G401 (cell line): Measurements from ENCODE around the gene SPECC1. TPM values are rescaled to one million over a fixed set of nuclear protein-coding genes. Genes with fewer than 3 reads are reported as not detected.
"Not testable (repeated sequence)": the region's sequence is repeated elsewhere in the genome, so short reads cannot be mapped to it uniquely, and the experiment has no call there.

Source experiments
- DNase-seq: peaks from one replicate; pipeline ENCODE4 v3.0.0-alpha.2; 2015; ENCODE audit warnings: low spot score
- in situ Hi-C: cut with HindIII; loops from 2 replicates; pipeline ENCODE4 v1.10.0; 2016; ENCODE audit warnings: low sequenced_read_pairs, mixed read lengths
- total RNA-seq: library from RNA; depleted of rRNA; stranded (reverse); fragments of >200 nt; shearing (Covaris generic); gene quantifications from 2 replicates; pipeline ENCODE4 v1.2.3, GENCODE V29; 2014; rRNA removed

Gene SPECC1
- total RNA-seq, 1 experiment from 2014 or later: not detected

DNA sequence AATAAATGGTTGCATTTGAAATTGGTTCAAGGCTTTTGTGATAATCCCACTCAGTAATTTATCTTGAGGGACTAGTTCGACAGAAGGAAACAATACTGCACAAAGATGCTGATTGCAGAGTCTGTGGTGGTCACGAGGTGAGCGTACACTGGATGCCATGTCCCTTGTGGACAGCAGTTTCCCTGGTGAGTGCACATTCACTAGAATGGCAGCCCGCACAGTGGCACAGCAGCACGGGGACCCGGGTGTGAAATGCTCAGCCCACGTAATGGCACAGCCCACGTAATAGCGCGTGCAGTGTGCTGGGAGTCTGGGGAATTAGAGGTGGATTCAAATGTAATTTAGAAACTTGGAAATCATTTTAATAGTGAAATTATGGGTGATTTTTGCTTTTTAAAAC is 304.1 kb downstream of the SPECC1 start:
- in situ Hi-C loops: no loop called here
- no peak for DNase-seq

- no peak for DNase-seq
- in situ Hi-C loops: no loop called here
Observed at GRCh38 chr17:20313891-20314290, 304.7 kb downstream of the SPECC1 start.

GRCh38 chr17:20314834-20315233 is 305.7 kb downstream of the SPECC1 start:
- DNase-seq: no peak
- in situ Hi-C loops: no loop called here

- in situ Hi-C loops: no loop called here
- DNase-seq: no peak
Observed at GRCh38 chr17:20315311-20315710, 306.2 kb downstream of the SPECC1 start.

DNA sequence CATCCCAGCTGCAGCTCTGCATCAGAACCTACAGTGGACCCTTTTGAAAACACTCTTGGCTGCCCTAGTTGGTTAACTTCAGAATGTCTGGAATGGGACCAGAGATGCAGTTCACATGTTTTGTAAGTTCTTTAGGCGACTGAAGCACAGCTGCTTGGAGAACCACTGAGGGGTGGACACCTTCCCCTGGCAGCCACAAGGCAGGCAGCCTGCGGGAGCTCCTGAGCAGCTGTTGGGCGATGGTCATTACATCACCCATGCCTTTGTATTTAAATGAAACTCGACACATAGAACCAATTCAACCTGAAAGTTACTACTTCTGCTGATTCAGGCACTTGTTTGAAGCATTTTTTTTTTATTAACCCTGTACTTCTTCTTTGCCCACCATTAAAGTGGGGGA is 306.7 kb downstream of the SPECC1 start:
- in situ Hi-C loops: no loop called here
- DNase-seq: no peak

GRCh38 chr17:20320535-20321229 is 311.5 kb downstream of the SPECC1 start:
- in situ Hi-C loops: not testable (repeated sequence)
- DNase-seq: peak; percentile 90

DNA sequence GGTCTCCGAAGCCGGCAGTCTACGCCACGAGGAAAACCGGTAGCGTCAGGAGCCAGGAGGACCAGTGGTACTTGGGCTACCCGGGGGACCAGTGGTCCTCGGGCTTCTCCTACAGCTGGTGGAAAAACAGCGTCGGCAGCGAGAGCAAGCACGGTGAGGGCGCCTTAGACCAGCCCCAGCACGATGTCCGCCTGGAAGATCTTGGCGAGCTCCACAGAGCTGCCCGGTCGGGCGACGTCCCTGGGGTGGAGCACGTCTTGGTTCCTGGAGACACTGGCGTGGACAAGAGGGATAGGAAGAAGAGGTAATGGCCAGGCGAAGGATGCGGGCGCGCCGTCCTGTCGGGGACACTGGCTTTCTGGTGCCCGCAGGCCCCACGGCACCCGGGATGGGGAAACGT is 312.2 kb downstream of the SPECC1 start:
- in situ Hi-C loops: not testable (repeated sequence)
- DNase-seq: peak; percentile 8

GRCh38 chr17:20327739-20328138 is 318.6 kb downstream of the SPECC1 start:
- DNase-seq, in situ Hi-C loops: not testable (repeated sequence)

- DNase-seq, in situ Hi-C loops: not testable (repeated sequence)
Observed at GRCh38 chr17:20351405-20351804, 342.2 kb downstream of the SPECC1 start.

DNA sequence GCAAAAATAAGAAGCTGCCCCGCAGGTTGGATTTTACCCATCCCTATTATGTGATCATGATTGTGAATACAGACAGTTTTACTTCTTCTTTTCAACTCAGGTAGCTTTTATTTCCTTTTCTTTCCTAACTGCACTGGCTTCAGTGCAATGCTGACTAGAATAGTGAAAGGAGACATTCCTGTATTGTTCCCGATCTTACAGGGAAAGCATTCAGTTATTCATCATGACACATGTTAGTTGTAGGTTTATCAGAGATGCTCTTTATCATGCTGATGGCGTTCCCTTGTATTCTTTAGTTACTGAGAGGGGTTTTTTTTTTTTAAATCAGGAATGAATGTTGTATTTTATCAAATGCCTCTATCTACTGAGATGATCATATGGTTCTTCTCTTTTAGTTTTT is 343.4 kb downstream of the SPECC1 start:
- in situ Hi-C loops, DNase-seq: not testable (repeated sequence)

DNA sequence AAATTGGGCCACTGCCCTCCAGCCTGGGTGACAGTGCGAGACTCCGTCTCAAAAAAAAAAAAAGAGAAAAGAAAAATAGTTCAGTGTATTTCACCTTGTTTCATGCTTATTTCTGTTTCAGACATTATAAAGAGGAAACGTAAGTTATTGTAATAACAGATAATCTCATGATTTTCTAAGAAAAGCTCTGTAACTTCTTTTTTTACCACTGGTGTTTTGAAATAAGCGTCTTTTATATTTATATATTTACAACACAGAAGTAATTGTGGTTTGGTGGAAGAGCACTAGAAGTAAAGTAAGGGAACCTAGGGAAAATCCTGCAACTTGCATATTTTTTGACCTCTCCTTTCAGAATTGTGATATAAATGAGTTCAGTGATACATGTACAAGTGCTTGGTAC is 354.7 kb downstream of the SPECC1 start:
- DNase-seq, in situ Hi-C loops: not testable (repeated sequence)

Other genes starting within 250 kb of the SPECC1 start
- 8.6 and 30.7 TPM in 2 replicates for gene ULK2, start 141.4 kb upstream of the SPECC1 start, total RNA-seq
- 11.7 and 32.4 TPM in 2 replicates for gene AKAP10, start 31.5 kb upstream of the SPECC1 start, total RNA-seq